Measurements from ENCODE around the gene ELAVL1. TPM values are rescaled to one million over a fixed set of nuclear protein-coding genes. Genes with fewer than 3 reads are reported as not detected.

Gene ELAVL1
- total RNA-seq, 2 experiments from 2014 or later: 65.4 to 168 TPM

DNA sequence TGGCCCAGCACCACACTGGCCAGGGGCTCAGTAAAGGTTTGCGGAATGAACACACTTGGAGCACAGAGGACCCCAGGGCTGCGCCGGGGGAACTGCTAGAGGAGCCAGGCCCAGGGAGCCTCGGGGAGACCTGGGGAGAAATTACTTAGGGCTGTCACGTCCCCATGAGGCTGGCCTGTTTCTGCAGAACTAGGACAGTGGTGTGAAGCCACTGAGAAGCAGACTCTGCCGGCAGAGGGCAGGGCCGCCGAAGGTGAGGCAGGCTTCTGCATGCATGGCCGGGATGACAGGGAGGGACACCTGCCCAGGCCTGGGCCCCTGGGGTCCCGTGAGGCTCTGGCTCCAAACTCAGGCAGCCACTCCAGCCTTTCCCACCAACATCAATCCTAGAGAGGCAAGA lies 26.4 kb downstream of the ELAVL1 start:
- TF ChIP-seq EZH2phosphoT487 (IDR thresholded peaks at IDR 0.05; ENCODE audit: borderline replicate concordance, low read depth, low read length) (no peak), CTCF (conservative IDR thresholded peaks at IDR 0.05; ENCODE audit: low read length) (no peak)
- Histone ChIP-seq H3K4me2 (ENCODE audit: low read length) (no peak overlapping the region), H3K9me3 (ENCODE audit: low read length) (no peaks in the 10 kb centered on the region), H4K20me1 (ENCODE audit: insufficient read depth, low read length) (0 out of 2 replicates have a peak, but pooled peaks cover 4% of the 10 kb centered on the region), H3K4me3 (ENCODE audit: low read depth, low read length, poor library complexity, severe bottlenecking) (no peak overlapping the region), H3K9me2 (ENCODE audit: insufficient read depth, low read length) (no peaks in the 10 kb centered on the region), H3K27ac (ENCODE audit: low read depth, low read length, poor library complexity, severe bottlenecking) (no peak overlapping the region), H2AFZ (ENCODE audit: low read length) (no peak overlapping the region), H3K36me3 (ENCODE audit: insufficient read depth, low read length) (peaks cover 91% of the 10 kb centered on the region), H3K4me1 (ENCODE audit: insufficient read depth, low read length, poor library complexity, severe bottlenecking) (no peaks in the 10 kb centered on the region), H3K79me2 (ENCODE audit: insufficient read depth, low read depth, low read length) (no peaks in the 10 kb centered on the region)
- BruUV-seq (replicated peaks): no TSS peak
- no peak for DNase-seq (ENCODE audit: low spot score)
- ChIA-PET POLR2A (no interaction called here), CTCF (ENCODE audit: unreplicated experiment) (no interaction called here)
- intact Hi-C loops (cut with micrococcal nuclease; ENCODE audit: unreplicated experiment): no loop called here

DNA sequence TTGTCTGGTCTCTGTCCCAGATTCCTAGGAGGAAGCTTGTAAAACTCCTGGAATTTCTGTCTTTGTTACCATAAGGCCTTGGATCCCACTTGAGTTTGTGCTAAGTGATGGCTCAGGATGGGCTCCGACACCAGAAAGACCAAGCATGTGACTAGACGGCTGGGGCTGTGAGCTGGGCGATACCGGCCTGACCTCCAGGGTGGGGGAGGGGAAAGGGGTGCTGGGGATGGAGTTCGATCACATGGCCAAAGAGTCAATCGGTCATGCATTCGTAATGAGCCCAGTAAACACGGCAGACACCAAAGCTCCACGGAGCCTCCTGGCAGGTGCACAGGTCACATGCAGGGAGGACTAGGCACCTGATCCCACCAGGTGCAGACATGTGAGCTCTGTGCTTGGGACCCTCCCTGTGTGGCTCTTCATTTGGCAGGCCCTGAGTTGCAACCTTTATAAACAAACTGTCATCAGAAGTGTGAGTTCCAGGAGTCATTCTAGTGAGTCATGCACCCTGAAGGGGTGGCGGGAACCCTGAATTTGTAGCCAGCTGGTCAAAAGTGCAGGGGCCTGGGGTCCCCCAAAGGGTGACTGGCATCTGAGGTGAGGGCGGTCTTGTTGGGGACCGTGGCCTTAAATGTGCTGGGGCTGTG lies 27.1 kb downstream of the ELAVL1 start:
- H3K9me2 ChIP-seq (ENCODE audit: insufficient read depth, low read length): no peaks in the 10 kb centered on the region
- no peaks in the 10 kb centered on the region for H3K4me1 ChIP-seq (ENCODE audit: insufficient read depth, low read length, poor library complexity, severe bottlenecking)
- H4K20me1 ChIP-seq (ENCODE audit: insufficient read depth, low read length): no peaks in the 10 kb centered on the region
- no peak for DNase-seq (ENCODE audit: low spot score)
- H2AFZ ChIP-seq (ENCODE audit: low read length): no peak overlapping the region
- no peaks in the 10 kb centered on the region for H3K9me3 ChIP-seq (ENCODE audit: low read length)
- H3K4me2 ChIP-seq (ENCODE audit: low read length): no peak overlapping the region
- CTCF ChIA-PET (ENCODE audit: unreplicated experiment): no interaction called here
- no peaks in the 10 kb centered on the region for H3K79me2 ChIP-seq (ENCODE audit: insufficient read depth, low read depth, low read length)
- intact Hi-C loops (cut with micrococcal nuclease; ENCODE audit: unreplicated experiment): no loop called here
- H3K36me3 ChIP-seq (ENCODE audit: insufficient read depth, low read length): peaks cover 91% of the 10 kb centered on the region
- no peak for TF ChIP-seq CTCF (conservative IDR thresholded peaks at IDR 0.05; ENCODE audit: low read length)
- TF ChIP-seq EZH2phosphoT487 (IDR thresholded peaks at IDR 0.05; ENCODE audit: borderline replicate concordance, low read depth, low read length): no peak
- H3K27ac ChIP-seq (ENCODE audit: low read depth, low read length, poor library complexity, severe bottlenecking): no peak overlapping the region
- no TSS peak for BruUV-seq (replicated peaks)
- POLR2A ChIA-PET: no interaction called here
- no peak overlapping the region for H3K4me3 ChIP-seq (ENCODE audit: low read depth, low read length, poor library complexity, severe bottlenecking)

GRCh38 chr19:7977723-7978040 lies 27.8 kb downstream of the ELAVL1 start:
- ChIA-PET CTCF (ENCODE audit: unreplicated experiment) (no interaction called here), POLR2A (no interaction called here)
- no peak overlapping the region for H3K27ac ChIP-seq (ENCODE audit: low read depth, low read length, poor library complexity, severe bottlenecking)
- H3K9me2 ChIP-seq (ENCODE audit: insufficient read depth, low read length): no peaks in the 10 kb centered on the region
- no peak overlapping the region for H2AFZ ChIP-seq (ENCODE audit: low read length)
- no peaks in the 10 kb centered on the region for H3K4me1 ChIP-seq (ENCODE audit: insufficient read depth, low read length, poor library complexity, severe bottlenecking)
- intact Hi-C loops (cut with micrococcal nuclease; ENCODE audit: unreplicated experiment): no loop called here
- BruUV-seq (replicated peaks): no TSS peak
- H3K9me3 ChIP-seq (ENCODE audit: low read length): no peaks in the 10 kb centered on the region
- H3K79me2 ChIP-seq (ENCODE audit: insufficient read depth, low read depth, low read length): no peaks in the 10 kb centered on the region
- H3K4me3 ChIP-seq (ENCODE audit: low read depth, low read length, poor library complexity, severe bottlenecking): no peak overlapping the region
- peaks cover 88% of the 10 kb centered on the region for H3K36me3 ChIP-seq (ENCODE audit: insufficient read depth, low read length)
- no peaks in the 10 kb centered on the region for H4K20me1 ChIP-seq (ENCODE audit: insufficient read depth, low read length)
- DNase-seq (ENCODE audit: low spot score): no peak
- TF ChIP-seq EZH2phosphoT487 (IDR thresholded peaks at IDR 0.05; ENCODE audit: borderline replicate concordance, low read depth, low read length) (no peak), CTCF (conservative IDR thresholded peaks at IDR 0.05; ENCODE audit: low read length) (no peak)
- no peak overlapping the region for H3K4me2 ChIP-seq (ENCODE audit: low read length)
